Activated CD4-positive, alpha-beta memory T cell treated with anti-CD3 and anti-CD28 coated beads for 36 hours (primary cell): ENCODE data around the gene UBA1. TPM values are rescaled to one million over a fixed set of nuclear protein-coding genes. Genes with fewer than 3 reads are reported as not detected.

Experiments
- CTCF ChIA-PET: fragments of 350-600 bp; sonication (Branson Sonifier 250); formaldehyde crosslinking; loops from one replicate; lab custom pipeline; 2021; ENCODE audit warnings: antibody characterized with exemption, inconsistent platforms; lab: Charles Lee
- POLR2A ChIA-PET: fragments of 350-600 bp; sonication (Branson Sonifier 250); formaldehyde crosslinking; loops from one replicate; lab custom pipeline; 2021; ENCODE audit warnings: antibody characterized with exemption; lab: Charles Lee
- DNase-seq: peaks from one replicate; pipeline ENCODE4 v3.0.0-alpha.2; 2020
- H3K27ac Mint-ChIP-seq: one replicate; pipeline ENCODE4 v1.8.0; 2021; ENCODE audit warnings: mixed read lengths
- H3K27me3 Mint-ChIP-seq: one replicate; pipeline ENCODE4 v1.8.0; 2021; ENCODE audit warnings: mixed read lengths
- H3K36me3 Mint-ChIP-seq: one replicate; pipeline ENCODE4 v1.8.0; 2021; ENCODE audit warnings: mixed read lengths
- H3K4me1 Mint-ChIP-seq: one replicate; pipeline ENCODE4 v1.8.0; 2021; ENCODE audit warnings: low read depth, mixed read lengths
- H3K4me3 Mint-ChIP-seq: one replicate; pipeline ENCODE4 v1.8.0; 2021; ENCODE audit warnings: mild to moderate bottlenecking, mixed read lengths
- H3K9me3 Mint-ChIP-seq: one replicate; pipeline ENCODE4 v1.8.0; 2021; ENCODE audit warnings: mixed read lengths
- intact Hi-C: fragments of 100-400 bp; cut with micrococcal nuclease; formaldehyde crosslinking; loops from one replicate; pipeline ENCODE4 v1.15.1; 2023
- total RNA-seq, 2 experiments: library from RNA; stranded (reverse); gene quantifications; one replicate each; pipeline ENCODE4 v1.2.3, GENCODE V29; 2021

Gene UBA1
- total RNA-seq, 2 experiments from 2014 or later = 266 to 278 TPM

GRCh38 chrX:47217852-47218279, 24.2 kb downstream of the UBA1 start:
- DNase-seq = peak; percentile 97
- no peaks in the 10 kb centered on the region for H3K9me3 Mint-ChIP-seq
- CTCF ChIA-PET = interaction anchor here (0.9 to 1.4 kb wide), 6 partner anchors 18 to 306 kb away, joined by 3 to 6 read pairs (median 4); partner anchors contain the start of genes NDUFB11 and RBM10
- no peaks in the 10 kb centered on the region for H3K27me3 Mint-ChIP-seq
- peak overlapping the region; percentile 97 for H3K27ac Mint-ChIP-seq
- peaks cover 32% of the 10 kb centered on the region for H3K4me1 Mint-ChIP-seq
- intact Hi-C loops = loop anchor here (1.0 to 5.0 kb wide), 7 partner anchors 15 to 439 kb away; partner anchors contain the start of genes NDUFB11, UBA1, USP11 and UXT
- peak overlapping the region; percentile 87 for H3K4me3 Mint-ChIP-seq
- H3K36me3 Mint-ChIP-seq = peaks cover 35% of the 10 kb centered on the region
- POLR2A ChIA-PET = interaction anchor here (0.6 to 2.5 kb wide), 7 partner anchors 11 to 148 kb away, joined by 3 to 18 read pairs (median 3); partner anchors contain the start of genes NDUFB11, RBM10 and USP11

- DNase-seq = peak; percentile 78
- Mint-ChIP-seq H3K4me1 (peaks cover 32% of the 10 kb centered on the region), H3K4me3 (peak within 1 kb of the TSS; percentile 87), H3K27ac (peak within 1 kb of the TSS; percentile 97), H3K36me3 (peaks cover 32% of the 10 kb centered on the region), H3K27me3 (no peaks in the 10 kb centered on the region), H3K9me3 (no peaks in the 10 kb centered on the region)
- ChIA-PET CTCF (interaction anchor here (1.0 to 1.4 kb wide), 5 partner anchors 18 to 305 kb away, joined by 3 to 6 read pairs (median 3); partner anchors contain the start of genes NDUFB11 and RBM10), POLR2A (interaction anchor here (0.6 to 2.5 kb wide), 7 partner anchors 10 to 148 kb away, joined by 3 to 18 read pairs (median 3); partner anchors contain the start of genes NDUFB11, RBM10 and USP11)
- intact Hi-C loops = loop anchor here (1.0 to 5.0 kb wide), 4 partner anchors 25 to 439 kb away; partner anchors contain the start of genes NDUFB11, UBA1 and UXT
These were observed 24.8 kb downstream of the UBA1 start, which contains the start of gene CDK16 for GRCh38 chrX:47218280-47218919. Gene CDK16, plus strand, starts transcription at chrX:47218681. Its CDS starts 4,877 bp downstream, at chrX:47223558.

GRCh38 chrX:47218920-47219815, 25.5 kb downstream of the UBA1 start:
- ChIA-PET CTCF (interaction anchor here (1.0 kb wide), 1 partner anchor 74 kb away, joined by 3 read pairs; the partner anchor contains the start of genes NDUFB11 and RBM10), POLR2A (interaction anchor here (1.0 to 2.5 kb wide), 3 partner anchors 10 to 93 kb away, joined by 3 to 14 read pairs (median 3); partner anchors contain the start of gene USP11)
- H3K4me1 Mint-ChIP-seq = peaks cover 32% of the 10 kb centered on the region

GRCh38 chrX:47221756-47222155, 28.1 kb downstream of the UBA1 start:
- no peaks in the 10 kb centered on the region for H3K27me3 Mint-ChIP-seq
- CTCF ChIA-PET = no interaction called here
- peak overlapping the region; percentile 8 for H3K27ac Mint-ChIP-seq
- no peak overlapping the region for H3K4me3 Mint-ChIP-seq
- H3K36me3 Mint-ChIP-seq = peaks cover 26% of the 10 kb centered on the region
- no peak for DNase-seq
- H3K9me3 Mint-ChIP-seq = no peaks in the 10 kb centered on the region
- POLR2A ChIA-PET = no interaction called here
- peaks cover 21% of the 10 kb centered on the region for H3K4me1 Mint-ChIP-seq
- intact Hi-C loops = no loop called here

More at GRCh38 chrX:47218920-47219815, 25.5 kb downstream of the UBA1 start:
- no peaks in the 10 kb centered on the region for H3K27me3 Mint-ChIP-seq
- intact Hi-C loops = loop anchor here (1.0 to 5.0 kb wide), 4 partner anchors 26 to 438 kb away; partner anchors contain the start of genes NDUFB11, UBA1 and UXT
- H3K9me3 Mint-ChIP-seq = no peaks in the 10 kb centered on the region
- peak overlapping the region; percentile 84 for H3K27ac Mint-ChIP-seq
- H3K36me3 Mint-ChIP-seq = peaks cover 31% of the 10 kb centered on the region
- peak; percentile 61 for DNase-seq
- H3K4me3 Mint-ChIP-seq = peak overlapping the region; percentile 84

GRCh38 chrX:47222751-47223350, 29.2 kb downstream of the UBA1 start:
- CTCF ChIA-PET = no interaction called here
- Mint-ChIP-seq H3K27ac (no peak overlapping the region), H3K36me3 (peaks cover 24% of the 10 kb centered on the region), H3K9me3 (no peaks in the 10 kb centered on the region), H3K4me3 (no peak overlapping the region), H3K4me1 (peaks cover 14% of the 10 kb centered on the region), H3K27me3 (no peaks in the 10 kb centered on the region)
- no peak for DNase-seq
- POLR2A ChIA-PET = no interaction called here
- intact Hi-C loops = no loop called here

GRCh38 chrX:47223476-47224250, 30.0 kb downstream of the UBA1 start:
- Mint-ChIP-seq H3K4me1 (peaks cover 14% of the 10 kb centered on the region), H3K27ac (no peak overlapping the region), H3K36me3 (peaks cover 24% of the 10 kb centered on the region), H3K4me3 (no peak overlapping the region), H3K27me3 (no peaks in the 10 kb centered on the region), H3K9me3 (no peaks in the 10 kb centered on the region)
- CTCF ChIA-PET = no interaction called here
- intact Hi-C loops = no loop called here
- DNase-seq = no peak
- POLR2A ChIA-PET = no interaction called here

- Mint-ChIP-seq H3K27me3 (no peaks in the 10 kb centered on the region), H3K9me3 (no peaks in the 10 kb centered on the region), H3K36me3 (peaks cover 25% of the 10 kb centered on the region), H3K4me3 (no peak overlapping the region), H3K4me1 (peaks cover 14% of the 10 kb centered on the region), H3K27ac (no peak overlapping the region)
- POLR2A ChIA-PET = no interaction called here
- CTCF ChIA-PET = no interaction called here
- intact Hi-C loops = no loop called here
- DNase-seq = no peak
These were observed 30.8 kb downstream of the UBA1 start for GRCh38 chrX:47224266-47224895.

- intact Hi-C loops = no loop called here
- H3K27ac Mint-ChIP-seq = no peak overlapping the region
- DNase-seq = no peak
- ChIA-PET CTCF (no interaction called here), POLR2A (no interaction called here)
- H3K4me3 Mint-ChIP-seq = no peak overlapping the region
- H3K36me3 Mint-ChIP-seq = peaks cover 23% of the 10 kb centered on the region
- no peaks in the 10 kb centered on the region for H3K27me3 Mint-ChIP-seq
- no peaks in the 10 kb centered on the region for H3K9me3 Mint-ChIP-seq
- H3K4me1 Mint-ChIP-seq = peaks cover 11% of the 10 kb centered on the region
These were observed 31.3 kb downstream of the UBA1 start for GRCh38 chrX:47224896-47225290.

GRCh38 chrX:47226071-47226470, 32.4 kb downstream of the UBA1 start:
- no peak overlapping the region for H3K4me3 Mint-ChIP-seq
- no peak overlapping the region for H3K27ac Mint-ChIP-seq
- H3K4me1 Mint-ChIP-seq = peaks cover 3% of the 10 kb centered on the region
- DNase-seq = no peak
- intact Hi-C loops = no loop called here
- POLR2A ChIA-PET = no interaction called here
- CTCF ChIA-PET = no interaction called here
- H3K9me3 Mint-ChIP-seq = no peaks in the 10 kb centered on the region
- H3K36me3 Mint-ChIP-seq = peaks cover 22% of the 10 kb centered on the region
- H3K27me3 Mint-ChIP-seq = no peaks in the 10 kb centered on the region

GRCh38 chrX:47226531-47227333, 33.1 kb downstream of the UBA1 start:
- H3K36me3 Mint-ChIP-seq = peaks cover 22% of the 10 kb centered on the region
- CTCF ChIA-PET = no interaction called here

More at GRCh38 chrX:47226531-47227333, 33.1 kb downstream of the UBA1 start:
- Mint-ChIP-seq H3K27me3 (no peaks in the 10 kb centered on the region), H3K27ac (no peak overlapping the region), H3K4me1 (peaks cover 4% of the 10 kb centered on the region), H3K9me3 (no peaks in the 10 kb centered on the region), H3K4me3 (no peak overlapping the region)
- POLR2A ChIA-PET = no interaction called here
- intact Hi-C loops = no loop called here
- no peak for DNase-seq
